ENCODE results near the gene RFX5.

The RFX5 gene

GRCh38 chr1:151315565-151316235 is 31.4 kb downstream of the RFX5 start:
- no peak for DNase-seq

DNA sequence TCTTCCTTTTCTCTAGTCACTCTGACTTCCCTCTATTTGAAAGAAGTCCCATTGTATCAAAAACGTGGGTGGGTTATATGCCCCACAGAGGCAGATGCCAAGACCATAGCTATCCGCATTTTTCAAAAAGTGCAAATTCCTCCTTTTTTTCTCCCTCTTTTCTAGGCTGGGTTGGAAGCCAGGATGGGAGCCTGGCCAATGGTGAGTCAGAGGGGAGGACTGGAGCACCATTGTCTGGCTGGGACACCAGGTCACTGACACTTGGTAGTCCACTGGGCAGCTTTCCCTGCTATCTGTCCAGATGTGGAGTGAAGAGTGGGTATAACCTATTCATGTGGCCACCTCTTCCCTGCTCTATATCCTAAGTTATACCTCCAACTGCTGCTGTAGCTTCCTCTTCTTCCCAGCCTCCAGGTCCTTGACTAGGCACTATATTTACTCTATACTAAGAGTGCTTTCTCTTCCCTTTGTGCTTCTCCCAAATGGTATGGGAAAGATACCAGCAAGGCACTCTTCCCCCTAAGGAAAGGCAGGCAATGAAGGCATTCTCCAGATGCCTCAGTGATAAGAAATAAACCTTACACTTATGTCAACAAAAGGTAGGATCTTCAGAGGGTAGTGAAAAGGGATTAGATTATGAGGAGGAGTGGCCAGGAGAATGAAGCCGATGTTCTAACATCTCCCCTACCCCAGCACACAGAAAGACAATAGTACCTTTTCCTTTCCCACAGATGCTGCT is 32.7 kb downstream of the RFX5 start:
- no peak for DNase-seq

GRCh38 chr1:151313501-151313900 is 33.6 kb downstream of the RFX5 start:
- DNase-seq = no peak

DNA sequence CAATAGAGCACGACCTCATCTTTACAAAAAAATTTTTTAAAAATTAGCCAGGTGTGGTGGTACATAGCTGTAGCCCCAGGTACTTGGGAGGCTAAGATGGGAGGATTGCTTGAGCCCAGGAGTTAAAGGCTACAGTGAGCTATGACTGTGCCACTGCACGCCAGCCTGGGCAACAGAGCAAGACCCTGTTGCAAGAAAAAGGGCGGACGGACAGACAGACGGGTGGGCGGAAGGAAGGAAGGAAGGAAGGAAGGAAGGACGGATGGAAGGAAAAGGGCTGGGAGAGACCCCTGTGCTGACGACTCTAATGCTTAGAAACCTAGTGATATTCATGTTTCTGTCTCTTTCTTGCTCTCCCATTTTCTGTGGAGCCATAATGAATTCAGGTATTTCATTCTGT is 34.2 kb downstream of the RFX5 start:
- no peak for DNase-seq

DNA sequence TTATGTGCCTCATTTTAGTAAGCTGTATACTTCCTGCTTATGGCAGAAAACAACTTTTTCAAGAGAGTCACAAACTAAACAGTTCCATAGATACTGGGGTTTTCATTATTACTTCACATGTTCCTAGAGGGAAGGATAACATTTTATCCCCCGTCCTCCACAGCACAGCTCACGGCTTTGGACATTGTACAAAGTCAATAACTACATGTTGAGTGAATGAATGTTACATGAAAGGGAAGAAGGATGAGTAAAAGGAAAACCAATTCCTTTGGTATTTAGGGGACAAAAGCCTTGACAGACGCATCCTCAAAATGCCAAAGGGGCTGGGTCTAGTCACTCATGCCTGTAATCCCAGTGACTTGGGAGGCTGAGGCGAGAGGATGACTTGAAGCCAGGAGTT is 34.6 kb downstream of the RFX5 start:
- no peak for DNase-seq

GRCh38 chr1:151311589-151312331 is 35.3 kb downstream of the RFX5 start:
- DNase-seq = peak; percentile 78

GRCh38 chr1:151311011-151311410 is 36.0 kb downstream of the RFX5 start:
- no peak for DNase-seq

DNA sequence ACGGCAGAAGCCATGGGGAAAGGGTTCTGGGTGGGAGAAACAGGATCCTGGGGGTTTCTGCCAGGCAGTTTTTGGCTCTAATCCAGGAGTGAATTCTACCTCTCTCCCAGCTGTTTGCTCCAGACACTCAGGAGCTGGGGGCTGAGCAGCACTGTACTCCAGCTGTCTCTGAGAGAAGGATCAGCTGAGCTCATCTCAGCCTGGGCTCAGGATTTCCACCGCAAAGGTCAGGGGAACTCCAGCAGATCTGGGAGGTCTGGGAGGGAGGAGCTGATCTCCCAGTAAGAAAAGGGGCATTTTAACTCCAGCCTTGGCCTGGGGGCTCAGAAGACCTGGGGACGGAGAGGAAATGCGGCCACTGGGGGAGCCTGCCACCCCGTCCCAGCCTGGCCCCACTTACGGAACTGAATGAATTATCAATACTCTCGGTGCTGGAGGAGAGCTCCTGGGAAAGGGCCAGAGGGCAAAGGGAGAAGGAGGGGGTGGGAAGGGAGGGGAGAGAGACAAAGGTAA is 37.2 kb downstream of the RFX5 start:
- DNase-seq = no peak

GRCh38 chr1:151294742-151295462 is 52.1 kb downstream of the RFX5 start:
- no peak for DNase-seq

GRCh38 chr1:151293093-151293492 is 54.0 kb downstream of the RFX5 start:
- no peak for DNase-seq

- DNase-seq = no peak
These were observed 54.6 kb downstream of the RFX5 start for GRCh38 chr1:151292207-151293030.

DNA sequence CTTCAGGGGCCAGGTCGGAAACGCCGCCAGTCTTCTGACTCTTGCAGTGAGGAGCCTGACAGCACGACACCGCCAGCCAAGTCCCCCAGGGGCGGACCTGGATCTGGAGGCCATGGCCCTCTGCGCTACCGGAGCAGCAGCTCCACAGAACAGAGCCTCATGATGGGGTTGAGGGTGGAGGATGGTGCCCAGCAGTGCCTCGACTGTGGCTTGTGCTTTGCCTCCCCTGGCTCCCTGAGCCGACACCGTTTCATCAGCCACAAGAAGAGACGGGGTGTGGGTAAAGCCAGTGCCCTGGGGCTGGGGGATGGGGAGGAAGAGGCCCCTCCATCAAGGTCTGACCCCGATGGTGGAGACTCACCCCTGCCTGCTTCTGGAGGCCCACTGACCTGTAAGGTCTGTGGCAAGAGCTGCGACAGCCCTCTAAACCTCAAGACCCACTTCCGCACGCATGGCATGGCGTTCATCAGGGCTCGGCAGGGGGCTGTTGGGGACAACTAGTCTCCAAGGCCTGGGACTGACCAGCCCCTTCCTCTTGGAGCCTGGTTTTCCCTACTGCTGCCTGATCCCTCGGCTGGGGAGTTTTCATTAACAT is 56.2 kb downstream of the RFX5 start:
- no peak for DNase-seq
